ENCODE data around the gene MAST4.

Gene MAST4

DNA sequence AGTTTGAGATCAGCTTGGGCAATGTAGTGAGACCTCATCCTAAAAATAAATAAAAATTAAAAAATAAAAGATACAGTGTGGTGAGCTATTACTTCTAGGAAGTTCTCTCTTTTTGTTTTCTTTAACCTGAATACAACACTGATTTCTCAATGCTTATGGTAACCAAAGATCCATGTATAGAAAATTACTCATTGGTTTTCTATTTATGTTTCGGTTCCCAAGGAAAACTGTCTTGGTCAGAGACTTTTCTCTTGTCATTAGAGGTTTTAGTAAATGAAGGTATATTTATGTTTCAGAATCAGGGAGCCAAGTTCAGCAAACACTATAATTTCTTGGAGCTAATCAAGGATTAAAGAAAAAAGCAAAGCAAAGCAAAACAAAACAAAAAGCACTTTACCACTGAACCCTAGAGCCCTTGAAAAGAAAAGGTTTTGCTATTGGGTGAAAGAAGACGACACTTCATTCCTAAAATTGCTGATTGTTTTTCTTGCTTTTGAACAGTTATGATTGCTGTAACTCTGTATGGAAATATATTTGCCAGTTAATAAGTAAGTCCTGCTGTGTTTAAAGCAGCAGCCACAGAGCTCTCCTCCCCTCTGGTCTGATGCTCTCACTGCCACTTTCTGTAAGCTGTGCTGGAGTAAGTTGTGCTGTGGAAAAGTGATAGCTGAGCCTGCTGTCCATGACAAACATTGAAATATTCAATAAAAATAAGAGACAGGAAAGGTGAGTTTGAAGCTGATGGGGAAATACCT is 302.2 kb downstream of the MAST4 start:
- Histone ChIP-seq H3K27ac (replicated peaks) (no peak overlapping the region), H3K4me3 (replicated peaks; ENCODE audit: insufficient read depth, low read length) (no peak overlapping the region), H3K27me3 (ENCODE audit: insufficient read depth, poor library complexity, severe bottlenecking) (no peaks in the 10 kb centered on the region)
- no peak for DNase-seq (ENCODE audit: low read depth in 1 of 2, low spot score in 1 of 2)
- TF ChIP-seq, protein P1, sequence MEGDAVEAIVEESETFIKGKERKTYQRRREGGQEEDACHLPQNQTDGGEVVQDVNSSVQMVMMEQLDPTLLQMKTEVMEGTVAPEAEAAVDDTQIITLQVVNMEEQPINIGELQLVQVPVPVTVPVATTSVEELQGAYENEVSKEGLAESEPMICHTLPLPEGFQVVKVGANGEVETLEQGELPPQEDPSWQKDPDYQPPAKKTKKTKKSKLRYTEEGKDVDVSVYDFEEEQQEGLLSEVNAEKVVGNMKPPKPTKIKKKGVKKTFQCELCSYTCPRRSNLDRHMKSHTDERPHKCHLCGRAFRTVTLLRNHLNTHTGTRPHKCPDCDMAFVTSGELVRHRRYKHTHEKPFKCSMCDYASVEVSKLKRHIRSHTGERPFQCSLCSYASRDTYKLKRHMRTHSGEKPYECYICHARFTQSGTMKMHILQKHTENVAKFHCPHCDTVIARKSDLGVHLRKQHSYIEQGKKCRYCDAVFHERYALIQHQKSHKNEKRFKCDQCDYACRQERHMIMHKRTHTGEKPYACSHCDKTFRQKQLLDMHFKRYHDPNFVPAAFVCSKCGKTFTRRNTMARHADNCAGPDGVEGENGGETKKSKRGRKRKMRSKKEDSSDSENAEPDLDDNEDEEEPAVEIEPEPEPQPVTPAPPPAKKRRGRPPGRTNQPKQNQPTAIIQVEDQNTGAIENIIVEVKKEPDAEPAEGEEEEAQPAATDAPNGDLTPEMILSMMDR (IDR thresholded peaks at IDR 0.05; ENCODE audit: insufficient read depth, low read length) = no peak
- TF ChIP-seq, protein P2, sequence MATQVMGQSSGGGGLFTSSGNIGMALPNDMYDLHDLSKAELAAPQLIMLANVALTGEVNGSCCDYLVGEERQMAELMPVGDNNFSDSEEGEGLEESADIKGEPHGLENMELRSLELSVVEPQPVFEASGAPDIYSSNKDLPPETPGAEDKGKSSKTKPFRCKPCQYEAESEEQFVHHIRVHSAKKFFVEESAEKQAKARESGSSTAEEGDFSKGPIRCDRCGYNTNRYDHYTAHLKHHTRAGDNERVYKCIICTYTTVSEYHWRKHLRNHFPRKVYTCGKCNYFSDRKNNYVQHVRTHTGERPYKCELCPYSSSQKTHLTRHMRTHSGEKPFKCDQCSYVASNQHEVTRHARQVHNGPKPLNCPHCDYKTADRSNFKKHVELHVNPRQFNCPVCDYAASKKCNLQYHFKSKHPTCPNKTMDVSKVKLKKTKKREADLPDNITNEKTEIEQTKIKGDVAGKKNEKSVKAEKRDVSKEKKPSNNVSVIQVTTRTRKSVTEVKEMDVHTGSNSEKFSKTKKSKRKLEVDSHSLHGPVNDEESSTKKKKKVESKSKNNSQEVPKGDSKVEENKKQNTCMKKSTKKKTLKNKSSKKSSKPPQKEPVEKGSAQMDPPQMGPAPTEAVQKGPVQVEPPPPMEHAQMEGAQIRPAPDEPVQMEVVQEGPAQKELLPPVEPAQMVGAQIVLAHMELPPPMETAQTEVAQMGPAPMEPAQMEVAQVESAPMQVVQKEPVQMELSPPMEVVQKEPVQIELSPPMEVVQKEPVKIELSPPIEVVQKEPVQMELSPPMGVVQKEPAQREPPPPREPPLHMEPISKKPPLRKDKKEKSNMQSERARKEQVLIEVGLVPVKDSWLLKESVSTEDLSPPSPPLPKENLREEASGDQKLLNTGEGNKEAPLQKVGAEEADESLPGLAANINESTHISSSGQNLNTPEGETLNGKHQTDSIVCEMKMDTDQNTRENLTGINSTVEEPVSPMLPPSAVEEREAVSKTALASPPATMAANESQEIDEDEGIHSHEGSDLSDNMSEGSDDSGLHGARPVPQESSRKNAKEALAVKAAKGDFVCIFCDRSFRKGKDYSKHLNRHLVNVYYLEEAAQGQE (IDR thresholded peaks at IDR 0.05; ENCODE audit: insufficient replicate concordance, low read depth) = no peak
- no peak for TF ChIP-seq POLR2AphosphoS5 (IDR thresholded peaks at IDR 0.05; ENCODE audit: low read depth)
- TF ChIP-seq GABPA (IDR thresholded peaks at IDR 0.05; ENCODE audit: low read depth) = no peak

DNA sequence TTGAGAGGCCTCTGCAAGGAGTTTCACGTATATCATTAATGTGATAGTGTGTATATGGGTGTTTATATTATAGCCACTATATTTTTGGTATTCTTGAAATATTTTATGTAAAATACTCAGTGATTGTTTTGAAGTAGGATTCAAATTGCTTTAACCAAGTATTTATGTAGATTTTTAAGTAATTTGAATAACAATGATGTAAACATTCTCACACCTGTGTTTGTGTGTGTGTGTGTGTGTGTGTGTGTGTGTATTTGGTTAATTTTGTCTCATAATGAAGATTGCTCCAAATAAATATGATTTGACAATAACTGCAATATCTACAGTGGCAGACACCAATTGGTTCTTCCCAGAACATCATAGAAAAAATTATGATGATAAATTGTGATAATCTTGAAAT is 307.0 kb downstream of the MAST4 start:
- H3K4me3 ChIP-seq (replicated peaks; ENCODE audit: insufficient read depth, low read length) = no peak overlapping the region
- H3K27ac ChIP-seq (replicated peaks) = no peak overlapping the region
- TF ChIP-seq POLR2AphosphoS5 (IDR thresholded peaks at IDR 0.05; ENCODE audit: low read depth) (no peak), SPI1 (IDR thresholded peaks at IDR 0.05; ENCODE audit: borderline replicate concordance, low read depth) (no peak), GABPA (IDR thresholded peaks at IDR 0.05; ENCODE audit: low read depth) (no peak)
- TF ChIP-seq, protein P1 (IDR thresholded peaks at IDR 0.05; ENCODE audit: insufficient read depth, low read length) = no peak
- TF ChIP-seq, protein P2 (IDR thresholded peaks at IDR 0.05; ENCODE audit: insufficient replicate concordance, low read depth) = no peak
- no peak for DNase-seq (ENCODE audit: low read depth in 1 of 2, low spot score in 1 of 2)
- no peaks in the 10 kb centered on the region for H3K27me3 ChIP-seq (ENCODE audit: insufficient read depth, poor library complexity, severe bottlenecking)

DNA sequence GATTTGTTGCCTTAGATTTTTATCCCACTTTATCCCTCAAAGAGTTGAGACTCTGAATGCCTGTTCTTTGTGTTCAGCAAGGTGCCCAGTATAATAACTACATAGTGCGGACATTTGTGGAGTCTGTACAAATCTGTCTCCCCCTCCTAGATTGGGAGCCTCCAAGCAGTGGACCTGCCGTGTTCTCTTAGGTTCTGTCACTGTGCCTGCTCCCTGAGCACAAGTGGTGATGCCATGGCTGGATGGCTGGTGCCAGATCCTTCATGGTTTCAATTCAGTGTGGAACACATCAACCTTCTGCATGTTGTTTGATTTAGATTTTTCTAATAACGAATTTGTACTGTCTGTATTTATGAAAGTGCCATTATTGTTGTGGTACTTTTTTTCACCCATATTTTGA is 307.5 kb downstream of the MAST4 start:
- Histone ChIP-seq H3K27me3 (ENCODE audit: insufficient read depth, poor library complexity, severe bottlenecking) (no peaks in the 10 kb centered on the region), H3K27ac (replicated peaks) (no peak overlapping the region), H3K4me3 (replicated peaks; ENCODE audit: insufficient read depth, low read length) (no peak overlapping the region)
- no peak for DNase-seq (ENCODE audit: low read depth in 1 of 2, low spot score in 1 of 2)
- TF ChIP-seq, protein P2 (IDR thresholded peaks at IDR 0.05; ENCODE audit: insufficient replicate concordance, low read depth) = no peak
- TF ChIP-seq GABPA (IDR thresholded peaks at IDR 0.05; ENCODE audit: low read depth) (no peak), POLR2AphosphoS5 (IDR thresholded peaks at IDR 0.05; ENCODE audit: low read depth) (no peak), SPI1 (IDR thresholded peaks at IDR 0.05; ENCODE audit: borderline replicate concordance, low read depth) (no peak)
- TF ChIP-seq, protein P1 (IDR thresholded peaks at IDR 0.05; ENCODE audit: insufficient read depth, low read length) = no peak
